ENCODE data around the gene TGIF1.

DNA sequence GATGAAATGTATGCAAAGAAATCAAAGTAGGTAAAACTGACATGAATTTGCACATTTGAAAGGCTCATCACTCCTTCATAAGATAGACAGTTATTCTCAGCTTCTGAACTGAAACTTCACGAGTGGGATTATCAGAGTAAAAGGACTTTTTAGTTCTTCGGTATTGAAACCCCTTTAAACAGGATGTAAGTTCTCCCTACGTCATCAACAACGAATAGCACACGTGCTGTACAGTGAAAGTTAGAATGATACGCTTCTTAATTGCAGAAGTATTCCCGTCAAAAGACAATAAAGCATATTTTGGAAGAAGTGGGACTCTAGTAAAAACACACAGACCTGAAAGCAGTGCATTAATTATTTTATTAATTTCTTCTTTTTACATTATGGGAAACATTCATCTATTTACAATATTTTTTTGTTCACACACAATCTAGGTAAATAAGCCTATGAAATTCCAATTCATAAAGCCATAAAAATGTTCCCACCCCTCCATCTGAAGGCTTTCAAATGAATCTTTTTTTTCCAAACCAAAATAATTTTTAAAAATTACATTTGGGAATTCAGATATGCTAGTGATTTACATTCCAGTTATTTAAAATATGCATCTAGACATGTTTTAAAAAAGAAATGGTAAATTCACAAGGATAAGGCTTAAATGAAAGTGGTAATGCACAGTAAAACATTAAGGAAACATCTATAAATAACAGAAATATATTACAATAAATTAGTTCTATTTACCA is 45.9 kb downstream of the TGIF1 start:
- TF ChIP-seq POLR2A (IDR thresholded peaks at IDR 0.05), result no peak
- TF ChIP-seq CTCF (IDR thresholded peaks at IDR 0.05), result no peak
